GM19238 (cell line): ENCODE results near the gene MPP2.
"Not testable (repeated sequence)": the region's sequence is repeated elsewhere in the genome, so short reads cannot be mapped to it uniquely, and the experiment has no call there.

ENCODE experiments used
- DNase-seq: peaks from one replicate; pipeline ENCODE4 v3.0.0; 2011; ENCODE audit warnings: low spot score; ENCODE audit not compliant: insufficient read length

The MPP2 gene

DNA sequence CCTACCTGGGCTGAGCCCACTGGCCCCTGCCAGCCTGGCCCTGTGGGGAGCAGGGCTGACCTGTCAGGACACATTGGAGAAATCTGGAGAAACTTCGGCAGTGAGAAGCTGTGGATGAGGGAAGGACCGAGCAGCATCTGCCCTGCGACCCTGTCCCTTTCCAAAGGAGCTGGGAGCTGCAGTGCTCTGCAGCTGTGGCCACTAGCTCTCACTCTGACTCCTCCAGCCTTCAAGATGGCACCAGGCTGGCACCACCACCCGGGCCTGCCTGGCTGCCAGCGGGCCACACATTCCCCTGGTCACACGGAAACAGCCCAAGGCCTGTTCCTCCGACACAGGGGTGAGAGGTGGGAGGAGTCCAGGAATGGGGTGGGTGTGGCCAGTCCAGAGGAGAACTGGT lies 30.3 kb downstream of the MPP2 start:
- no peak for DNase-seq

GRCh38 chr17:43875476-43876147 lies 31.7 kb downstream of the MPP2 start:
- no peak for DNase-seq

- no peak for DNase-seq
Observed at GRCh38 chr17:43874293-43874692, 33.0 kb downstream of the MPP2 start.

GRCh38 chr17:43873815-43874214 lies 33.5 kb downstream of the MPP2 start:
- DNase-seq, result no peak

DNA sequence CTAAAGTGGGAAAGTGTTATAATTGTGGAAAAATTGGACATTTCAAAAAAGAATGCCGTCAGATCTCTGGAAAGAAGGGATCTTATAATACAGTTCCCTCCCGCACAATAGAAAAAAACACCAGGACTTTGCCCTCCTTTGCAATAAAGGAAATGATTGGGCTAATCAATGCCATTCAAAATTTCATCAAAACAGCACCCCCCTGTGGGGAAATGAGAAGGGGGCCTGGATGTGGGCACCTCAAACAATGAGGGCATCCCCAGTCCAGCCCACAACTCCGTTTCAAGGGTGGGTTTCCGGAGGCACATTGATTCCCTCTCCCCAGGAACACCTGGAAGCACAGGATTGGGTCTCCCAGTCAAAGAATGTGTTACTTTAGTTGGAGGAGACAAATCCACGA lies 34.2 kb downstream of the MPP2 start:
- no peak for DNase-seq

DNA sequence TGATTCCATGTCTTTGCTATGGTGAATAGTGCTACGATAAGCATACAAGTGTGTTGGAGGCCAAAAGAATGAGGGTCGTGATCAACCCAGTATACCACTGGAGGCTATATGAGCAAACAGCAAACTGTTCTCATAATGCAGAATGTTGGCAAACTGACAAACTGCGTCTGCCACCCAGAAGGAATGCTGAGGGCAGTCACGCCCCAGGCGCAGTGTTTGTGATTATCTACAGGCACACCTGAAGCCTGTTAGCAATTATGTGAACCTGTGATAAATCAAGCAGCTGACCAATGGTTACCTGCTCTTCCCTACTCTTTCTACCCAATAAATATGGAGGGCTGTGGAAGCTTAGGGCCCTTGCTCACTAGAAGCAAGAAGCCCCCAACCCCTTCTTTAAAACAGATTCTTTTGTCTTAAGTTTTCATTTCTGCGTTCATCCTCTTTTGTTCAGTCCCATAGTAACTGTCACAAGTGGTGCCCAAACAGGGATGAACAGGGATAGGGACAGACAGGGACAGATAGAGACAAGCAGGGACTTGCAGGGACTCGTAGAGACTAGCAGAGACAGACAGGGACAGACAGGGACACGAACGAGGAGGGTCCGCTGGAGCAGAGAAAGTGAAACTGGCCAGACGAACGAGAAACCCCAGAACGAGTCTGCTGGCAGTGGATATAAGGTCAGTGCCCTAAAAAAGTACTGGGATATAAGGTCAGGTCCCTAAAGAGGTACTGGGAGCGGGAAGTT lies 35.2 kb downstream of the MPP2 start:
- no peak for DNase-seq

- not testable (repeated sequence) for DNase-seq
Observed at GRCh38 chr17:43869031-43869430, 38.3 kb downstream of the MPP2 start.

DNA sequence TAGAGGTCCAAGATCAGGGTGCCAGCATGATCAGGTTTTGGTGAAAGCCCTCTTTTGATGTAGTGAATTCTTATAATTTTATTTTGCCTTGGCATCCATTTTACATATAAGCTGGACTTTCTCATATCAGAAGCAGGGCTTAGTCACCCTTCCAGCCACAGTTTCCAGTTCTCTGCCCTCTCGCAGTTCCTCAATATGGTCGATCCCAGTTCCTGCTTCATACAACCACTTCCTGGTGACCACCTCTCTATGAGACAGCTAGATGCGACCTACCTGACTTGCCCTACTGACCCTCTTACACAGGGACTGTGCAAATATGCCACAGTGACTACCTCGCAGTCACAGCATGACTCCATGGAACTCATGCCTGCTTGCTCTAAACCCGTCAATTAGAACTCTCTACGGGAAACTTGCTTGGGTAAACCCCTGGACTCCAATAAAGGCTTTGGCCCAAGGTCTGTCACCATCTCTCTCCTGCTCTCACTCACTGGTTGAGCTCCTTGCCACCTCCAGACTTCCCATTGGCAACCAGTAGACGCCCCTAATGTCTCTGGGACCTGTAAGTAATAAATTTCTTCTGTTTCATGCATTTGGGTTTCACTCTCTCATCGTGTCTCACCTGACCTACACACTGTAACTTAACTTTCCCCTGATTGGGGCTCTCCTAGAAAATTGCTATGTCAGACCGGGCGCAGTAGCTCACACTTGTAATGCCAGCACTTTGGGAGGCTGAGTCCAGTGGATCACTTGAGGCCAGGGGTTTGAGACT lies 38.9 kb downstream of the MPP2 start:
- DNase-seq, result no peak

- no peak for DNase-seq
Observed at GRCh38 chr17:43864161-43864984, 43.0 kb downstream of the MPP2 start.

GRCh38 chr17:43861960-43862359 lies 45.4 kb downstream of the MPP2 start:
- no peak for DNase-seq

GRCh38 chr17:43860927-43861622 lies 46.3 kb downstream of the MPP2 start:
- no peak for DNase-seq

DNA sequence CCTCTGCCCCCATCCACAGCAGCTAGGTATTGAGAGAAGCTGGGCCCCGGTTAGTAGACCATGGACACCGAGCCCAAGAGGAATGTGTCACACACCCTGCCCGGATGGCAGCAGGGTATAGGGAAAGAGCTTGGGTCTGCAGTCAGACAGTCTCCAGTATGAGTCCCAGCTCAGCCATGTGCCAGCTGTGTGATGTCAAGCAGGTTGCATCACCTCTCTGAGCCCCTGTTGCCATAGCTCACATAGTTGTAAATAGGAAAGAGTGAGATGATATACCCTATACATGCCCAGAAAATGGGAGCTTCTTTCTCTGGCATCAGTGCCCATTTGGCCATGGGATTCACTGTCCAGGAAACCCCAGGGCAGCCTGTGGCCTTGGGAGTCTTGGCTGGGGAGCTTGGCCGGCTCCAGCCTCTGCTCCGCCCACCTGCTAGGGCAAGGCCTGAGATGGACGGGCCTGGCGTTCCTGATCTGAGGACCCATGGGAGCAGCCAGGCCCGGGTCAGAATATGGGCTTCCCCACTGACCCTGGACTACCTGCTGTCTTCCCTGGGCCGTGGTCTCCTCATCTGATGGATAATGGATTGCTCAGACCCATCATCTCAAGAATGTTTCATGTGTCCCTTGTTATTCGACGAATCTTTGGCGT lies 47.1 kb downstream of the MPP2 start:
- DNase-seq, result no peak

- DNase-seq, result no peak
Observed at GRCh38 chr17:43857957-43858600, 49.3 kb downstream of the MPP2 start.

GRCh38 chr17:43857141-43857540 lies 50.2 kb downstream of the MPP2 start:
- no peak for DNase-seq

- no peak for DNase-seq
Observed at GRCh38 chr17:43856141-43856540, 51.2 kb downstream of the MPP2 start.

- DNase-seq, result no peak
Observed at GRCh38 chr17:43855061-43855460, 52.3 kb downstream of the MPP2 start.

DNA sequence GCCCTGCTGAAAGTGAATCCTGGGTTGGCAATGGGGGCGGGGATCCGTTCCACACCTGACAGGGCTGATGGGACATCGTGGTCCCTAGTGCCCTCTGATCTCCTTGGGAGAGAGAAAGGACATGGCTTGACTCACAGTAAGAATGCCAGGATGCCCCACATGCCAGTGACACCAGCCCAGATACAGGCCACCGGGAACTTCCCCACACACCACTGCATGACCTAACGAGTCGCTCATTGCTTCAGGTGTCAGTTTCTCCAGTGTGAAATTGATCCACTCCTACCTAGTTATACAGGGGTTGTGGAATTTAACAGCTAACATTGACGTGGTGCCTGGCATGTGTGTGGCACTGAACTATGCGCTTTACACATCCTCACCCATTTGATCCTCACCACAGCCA lies 52.8 kb downstream of the MPP2 start:
- no peak for DNase-seq

DNA sequence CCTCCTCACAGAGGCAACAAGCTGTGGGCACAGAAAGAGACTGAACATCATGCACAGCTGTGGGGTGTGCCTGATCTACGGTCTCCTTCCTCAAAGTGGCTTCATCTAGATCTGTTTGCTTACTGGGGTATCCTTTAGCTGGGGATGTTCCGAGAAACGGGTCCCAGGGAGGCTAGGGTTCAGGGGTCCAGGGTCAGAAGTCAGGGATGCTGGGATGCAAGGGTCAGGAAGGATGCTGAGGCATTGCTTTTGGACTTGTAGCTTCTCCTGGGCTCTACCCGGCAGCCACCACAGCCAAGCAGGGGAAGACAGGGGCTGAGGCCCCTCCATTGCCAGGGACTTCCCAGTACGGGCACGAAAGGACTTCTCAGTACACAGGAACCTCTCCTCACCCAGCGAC lies 53.8 kb downstream of the MPP2 start:
- no peak for DNase-seq

DNA sequence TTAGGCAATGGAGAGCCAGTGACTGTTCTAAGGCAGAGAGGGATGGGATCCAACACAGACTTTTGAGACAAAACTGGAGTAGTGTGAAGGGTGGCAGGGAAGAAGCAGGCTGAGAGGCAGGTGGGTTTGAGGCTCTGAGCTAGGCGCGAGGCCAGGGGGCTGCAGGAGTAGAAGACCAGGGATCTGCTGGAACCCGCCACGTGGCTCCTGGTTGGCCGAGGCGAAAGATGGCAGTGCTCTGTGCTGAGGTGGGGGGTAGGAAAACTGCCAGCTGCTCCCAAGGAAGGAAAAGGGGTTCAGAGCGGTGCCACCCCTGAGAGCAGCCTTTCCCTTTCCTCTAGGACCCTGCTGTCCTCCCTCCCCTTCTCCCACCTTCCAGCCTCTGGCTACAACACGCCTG lies 54.8 kb downstream of the MPP2 start:
- DNase-seq, result no peak

- no peak for DNase-seq
Observed at GRCh38 chr17:43849116-43849515, 58.2 kb downstream of the MPP2 start.
